Stromal cell of bone marrow (primary cell): ENCODE measurements around the gene CSAG1.
"Not testable (repeated sequence)": the region's sequence is repeated elsewhere in the genome, so short reads cannot be mapped to it uniquely, and the experiment has no call there.

Experiments
- DNase-seq: peaks from one replicate; pipeline ENCODE4 v3.0.0-alpha.2; 2012; ENCODE audit warnings: low read depth

CSAG1 gene

GRCh38 chrX:152733261-152733975 lies at the start of gene CSAG1, which contains the start of gene MAGEA12:
CSAG1 (minus strand) TSS chrX:152733721; CDS start chrX:152732460, 1,261 bp downstream.
MAGEA12 (plus strand) TSS chrX:152733757; CDS start chrX:152736162, 2,405 bp downstream.
- no peak for DNase-seq

DNA sequence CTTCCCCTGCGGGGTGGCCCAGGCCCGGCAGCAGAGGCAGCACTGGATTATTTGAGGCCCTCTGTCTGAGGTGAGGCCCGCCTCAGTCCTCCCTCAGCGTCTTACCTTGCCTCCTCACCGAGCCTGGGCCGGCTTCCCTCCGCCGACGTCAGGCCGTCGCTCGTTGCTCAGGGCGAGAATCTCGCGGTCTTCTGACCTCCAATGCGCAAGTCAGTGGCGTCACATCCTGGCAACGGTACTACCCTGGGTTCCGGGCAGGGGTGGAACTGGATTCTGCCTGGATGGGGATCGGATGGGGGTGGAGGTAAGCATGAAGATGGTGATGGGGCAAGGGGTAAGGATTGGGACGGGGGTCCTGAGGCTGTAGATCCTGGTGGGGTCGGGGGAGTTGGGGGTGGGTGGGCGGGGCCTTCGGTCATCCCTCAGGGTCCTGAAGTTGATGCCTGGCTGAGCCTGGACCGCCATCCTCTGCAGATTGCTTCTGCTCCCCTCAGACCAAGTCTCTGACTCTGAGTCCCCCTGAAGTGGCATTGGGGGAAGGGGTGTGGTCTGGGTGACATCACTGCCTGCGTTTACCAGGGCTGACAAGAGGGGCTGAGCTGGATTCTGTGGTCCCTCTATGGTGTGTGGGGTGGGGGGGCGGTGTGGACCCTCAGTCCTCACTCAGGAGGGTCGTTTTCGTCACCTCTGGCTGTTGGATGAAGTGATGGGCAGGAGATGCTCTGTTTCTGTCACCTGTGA lies 36.2 kb upstream of the CSAG1 start, which contains the start of gene MAGEA6:
Gene MAGEA6 (minus strand): TSS at position 141 of the 741 bp plus-strand sequence. CDS start 2,039 bp downstream, outside the sequence.
- DNase-seq, result not testable (repeated sequence)

- DNase-seq, result not testable (repeated sequence)
Measured at GRCh38 chrX:152766562-152766961, 33.0 kb upstream of the CSAG1 start.

DNA sequence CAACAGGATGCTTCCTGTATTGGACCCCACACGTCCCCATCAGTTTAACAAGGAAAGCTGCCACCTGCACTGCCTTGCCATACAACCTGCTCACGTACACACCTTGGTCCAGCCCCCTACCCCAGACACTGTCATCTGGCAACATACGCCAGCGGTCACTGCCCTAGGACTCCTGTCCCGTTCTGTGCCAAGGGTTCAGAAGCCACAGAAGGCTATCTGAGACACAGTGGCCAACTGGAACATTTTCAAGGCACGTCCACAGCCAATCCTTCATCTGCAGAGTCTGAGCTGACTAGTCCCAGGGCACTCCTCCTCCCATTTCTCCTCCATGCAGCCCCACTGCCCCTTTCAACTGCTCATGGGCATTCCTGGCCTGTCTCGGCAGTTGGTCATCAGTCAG lies 28.1 kb upstream of the CSAG1 start:
- DNase-seq, result not testable (repeated sequence)

GRCh38 chrX:152759544-152759943 lies 26.0 kb upstream of the CSAG1 start:
- not testable (repeated sequence) for DNase-seq

DNA sequence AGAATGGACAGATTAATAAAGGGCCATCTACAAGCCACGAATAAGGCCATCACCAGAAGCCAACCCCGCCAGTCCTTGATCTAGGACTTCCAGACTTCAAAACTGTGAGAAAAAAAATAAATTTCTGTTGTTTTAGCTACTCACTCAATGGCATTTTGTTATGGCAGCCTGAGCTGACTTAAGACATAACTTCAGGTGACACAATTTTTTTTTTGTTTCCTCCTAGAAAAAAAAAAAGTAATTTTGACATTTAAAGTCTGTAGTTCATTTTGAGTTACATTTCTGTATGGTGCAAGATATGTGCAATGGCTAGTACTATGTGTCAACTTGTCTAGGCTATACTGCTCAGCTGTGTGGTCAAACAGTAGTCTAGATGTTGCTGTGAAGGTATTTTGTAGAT lies 25.4 kb upstream of the CSAG1 start, which contains the start of gene CSAG3:
Gene CSAG3 (plus strand): TSS at position 301 of the 400 bp plus-strand sequence.
- DNase-seq, result not testable (repeated sequence)

DNA sequence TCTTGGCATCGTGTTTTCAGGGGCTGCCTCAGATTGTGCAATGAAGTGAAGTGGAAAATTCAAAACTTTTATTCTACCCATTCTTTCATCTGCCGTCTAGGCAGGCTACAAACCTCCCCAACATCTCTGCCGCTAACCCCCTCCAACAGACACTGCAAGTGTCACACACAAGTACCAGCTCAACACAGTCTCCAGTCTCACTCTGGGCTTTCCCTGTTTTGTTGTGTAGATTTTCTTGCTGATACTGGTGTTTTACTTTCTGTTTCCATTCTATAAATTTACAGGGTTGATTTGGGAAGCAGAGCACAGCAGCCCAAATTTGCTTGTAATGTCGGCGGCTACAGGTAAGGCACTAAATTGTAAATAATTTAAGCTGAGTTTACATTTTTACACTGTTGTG lies 21.4 kb upstream of the CSAG1 start:
- DNase-seq, result not testable (repeated sequence)

- DNase-seq, result not testable (repeated sequence)
Measured at GRCh38 chrX:152753686-152754650, 20.4 kb upstream of the CSAG1 start, which contains the start of gene MAGEA2. MAGEA2 (minus strand) TSS chrX:152753842; CDS start chrX:152751363, 2,479 bp downstream.

GRCh38 chrX:152738560-152738959 lies 5.0 kb upstream of the CSAG1 start:
- no peak for DNase-seq

DNA sequence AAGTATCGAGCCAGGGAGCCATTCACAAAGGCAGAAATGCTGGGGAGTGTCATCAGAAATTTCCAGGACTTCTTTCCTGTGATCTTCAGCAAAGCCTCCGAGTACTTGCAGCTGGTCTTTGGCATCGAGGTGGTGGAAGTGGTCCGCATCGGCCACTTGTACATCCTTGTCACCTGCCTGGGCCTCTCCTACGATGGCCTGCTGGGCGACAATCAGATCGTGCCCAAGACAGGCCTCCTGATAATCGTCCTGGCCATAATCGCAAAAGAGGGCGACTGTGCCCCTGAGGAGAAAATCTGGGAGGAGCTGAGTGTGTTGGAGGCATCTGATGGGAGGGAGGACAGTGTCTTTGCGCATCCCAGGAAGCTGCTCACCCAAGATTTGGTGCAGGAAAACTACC lies 3.0 kb upstream of the CSAG1 start:
- not testable (repeated sequence) for DNase-seq

GRCh38 chrX:152735860-152736511 lies 2.5 kb upstream of the CSAG1 start:
- DNase-seq, result no peak

DNA sequence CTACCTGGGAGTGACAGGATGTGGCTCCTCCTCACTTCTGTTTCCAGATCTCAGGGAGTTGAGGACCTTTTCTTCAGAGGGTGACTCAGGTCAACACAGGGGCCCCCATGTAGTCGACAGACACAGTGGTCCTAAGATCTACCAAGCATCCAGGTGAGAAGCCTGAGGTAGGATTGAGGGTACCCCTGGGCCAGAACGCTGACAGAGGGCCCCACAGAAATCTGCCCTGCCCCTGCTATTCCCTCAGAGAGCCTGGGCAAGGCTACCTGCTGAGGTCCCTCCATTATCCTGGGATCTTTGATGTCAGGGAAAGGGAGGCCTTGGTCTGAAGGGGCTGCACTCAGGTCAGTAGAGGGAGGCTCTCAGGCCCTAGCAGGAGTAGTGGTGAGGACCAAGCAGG lies 1.6 kb upstream of the CSAG1 start:
- DNase-seq, result no peak

GRCh38 chrX:152734143-152734858 lies 780 bp upstream of the CSAG1 start:
- DNase-seq, result not testable (repeated sequence)

- no peak for DNase-seq
Measured at GRCh38 chrX:152725409-152725808, 8.1 kb downstream of the CSAG1 start.

- DNase-seq, result not testable (repeated sequence)
Measured at GRCh38 chrX:152713815-152714787, 19.4 kb downstream of the CSAG1 start, which contains the start of gene MAGEA2B. MAGEA2B (plus strand) TSS chrX:152714628; CDS start chrX:152717107, 2,479 bp downstream.

- not testable (repeated sequence) for DNase-seq
Measured at GRCh38 chrX:152713195-152713594, 20.3 kb downstream of the CSAG1 start.

- not testable (repeated sequence) for DNase-seq
Measured at GRCh38 chrX:152709173-152709572, 24.3 kb downstream of the CSAG1 start, which contains the start of gene CSAG2. CSAG2 (minus strand) TSS chrX:152709273; CDS start chrX:152709112, 161 bp downstream.

DNA sequence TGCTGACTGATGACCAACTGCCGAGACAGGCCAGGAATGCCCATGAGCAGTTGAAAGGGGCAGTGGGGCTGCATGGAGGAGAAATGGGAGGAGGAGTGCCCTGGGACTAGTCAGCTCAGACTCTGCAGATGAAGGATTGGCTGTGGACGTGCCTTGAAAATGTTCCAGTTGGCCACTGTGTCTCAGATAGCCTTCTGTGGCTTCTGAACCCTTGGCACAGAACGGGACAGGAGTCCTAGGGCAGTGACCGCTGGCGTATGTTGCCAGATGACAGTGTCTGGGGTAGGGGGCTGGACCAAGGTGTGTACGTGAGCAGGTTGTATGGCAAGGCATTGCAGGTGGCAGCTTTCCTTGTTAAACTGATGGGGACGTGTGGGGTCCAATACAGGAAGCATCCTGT lies 27.0 kb downstream of the CSAG1 start:
- DNase-seq, result not testable (repeated sequence)

DNA sequence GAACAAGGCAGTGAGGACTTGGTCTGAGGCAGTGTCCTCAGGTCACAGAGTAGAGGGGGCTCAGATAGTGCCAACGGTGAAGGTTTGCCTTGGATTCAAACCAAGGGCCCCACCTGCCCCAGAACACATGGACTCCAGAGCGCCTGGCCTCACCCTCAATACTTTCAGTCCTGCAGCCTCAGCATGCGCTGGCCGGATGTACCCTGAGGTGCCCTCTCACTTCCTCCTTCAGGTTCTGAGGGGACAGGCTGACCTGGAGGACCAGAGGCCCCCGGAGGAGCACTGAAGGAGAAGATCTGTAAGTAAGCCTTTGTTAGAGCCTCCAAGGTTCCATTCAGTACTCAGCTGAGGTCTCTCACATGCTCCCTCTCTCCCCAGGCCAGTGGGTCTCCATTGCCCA lies 33.1 kb downstream of the CSAG1 start:
- DNase-seq, result not testable (repeated sequence)
